Ishikawa (cell line): Measurements from ENCODE around the gene KRT38.

ENCODE experiments used
- CEBPB ChIP-seq: IDR thresholded peaks from 2 replicates; pipeline ENCODE4 v1.6.1; 2012
- EGR1 ChIP-seq: IDR thresholded peaks from 2 replicates; pipeline ENCODE4 v1.6.1; 2012
- EP300 ChIP-seq: IDR thresholded peaks from 2 replicates; pipeline ENCODE4 v1.6.1; 2012; ENCODE audit warnings: borderline replicate concordance
- RAD21 ChIP-seq: IDR thresholded peaks from 2 replicates; pipeline ENCODE4 v1.6.1; 2012; ENCODE audit warnings: low read depth
- TCF12 ChIP-seq: IDR thresholded peaks from 2 replicates; pipeline ENCODE4 v1.6.1; 2012; ENCODE audit warnings: low read depth
- YY1 ChIP-seq: IDR thresholded peaks from 2 replicates; pipeline ENCODE4 v1.6.1; 2012; ENCODE audit warnings: low read depth
- TF ChIP-seq, protein P1 (sequence below): IDR thresholded peaks from 2 replicates; pipeline ENCODE4 v1.6.1; 2012; ENCODE audit warnings: low read depth, mild to moderate bottlenecking
- TF ChIP-seq, protein P2 (sequence below): IDR thresholded peaks from 2 replicates; pipeline ENCODE4 v1.6.1; 2012
- TF ChIP-seq, protein P3 (sequence below): IDR thresholded peaks from 2 replicates; pipeline ENCODE4 v1.6.1; 2012

DNA sequence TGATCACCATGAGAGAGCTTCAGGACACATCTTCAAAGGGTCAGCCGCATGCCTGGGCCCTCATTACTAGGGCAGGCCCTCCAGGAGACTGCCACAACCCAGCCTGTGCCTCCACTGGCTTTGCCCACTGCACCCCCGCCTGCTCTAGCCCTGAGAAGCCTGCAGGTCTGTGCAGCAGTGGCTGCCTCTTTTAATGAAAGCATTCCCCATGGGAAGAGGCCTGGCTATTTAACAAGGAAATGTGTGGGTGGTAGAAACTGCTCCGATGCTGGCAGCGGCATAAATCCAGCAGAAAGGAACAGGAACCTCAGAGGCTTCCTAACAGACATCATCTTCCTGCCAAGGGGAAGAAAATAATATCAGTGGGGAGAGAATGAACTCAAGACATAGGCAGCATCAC is 26.8 kb upstream of the KRT38 start:
- TF ChIP-seq EP300 (no peak), TCF12 (no peak), EGR1 (no peak), YY1 (no peak), CEBPB (no peak), RAD21 (no peak)
- TF ChIP-seq, protein P1, sequence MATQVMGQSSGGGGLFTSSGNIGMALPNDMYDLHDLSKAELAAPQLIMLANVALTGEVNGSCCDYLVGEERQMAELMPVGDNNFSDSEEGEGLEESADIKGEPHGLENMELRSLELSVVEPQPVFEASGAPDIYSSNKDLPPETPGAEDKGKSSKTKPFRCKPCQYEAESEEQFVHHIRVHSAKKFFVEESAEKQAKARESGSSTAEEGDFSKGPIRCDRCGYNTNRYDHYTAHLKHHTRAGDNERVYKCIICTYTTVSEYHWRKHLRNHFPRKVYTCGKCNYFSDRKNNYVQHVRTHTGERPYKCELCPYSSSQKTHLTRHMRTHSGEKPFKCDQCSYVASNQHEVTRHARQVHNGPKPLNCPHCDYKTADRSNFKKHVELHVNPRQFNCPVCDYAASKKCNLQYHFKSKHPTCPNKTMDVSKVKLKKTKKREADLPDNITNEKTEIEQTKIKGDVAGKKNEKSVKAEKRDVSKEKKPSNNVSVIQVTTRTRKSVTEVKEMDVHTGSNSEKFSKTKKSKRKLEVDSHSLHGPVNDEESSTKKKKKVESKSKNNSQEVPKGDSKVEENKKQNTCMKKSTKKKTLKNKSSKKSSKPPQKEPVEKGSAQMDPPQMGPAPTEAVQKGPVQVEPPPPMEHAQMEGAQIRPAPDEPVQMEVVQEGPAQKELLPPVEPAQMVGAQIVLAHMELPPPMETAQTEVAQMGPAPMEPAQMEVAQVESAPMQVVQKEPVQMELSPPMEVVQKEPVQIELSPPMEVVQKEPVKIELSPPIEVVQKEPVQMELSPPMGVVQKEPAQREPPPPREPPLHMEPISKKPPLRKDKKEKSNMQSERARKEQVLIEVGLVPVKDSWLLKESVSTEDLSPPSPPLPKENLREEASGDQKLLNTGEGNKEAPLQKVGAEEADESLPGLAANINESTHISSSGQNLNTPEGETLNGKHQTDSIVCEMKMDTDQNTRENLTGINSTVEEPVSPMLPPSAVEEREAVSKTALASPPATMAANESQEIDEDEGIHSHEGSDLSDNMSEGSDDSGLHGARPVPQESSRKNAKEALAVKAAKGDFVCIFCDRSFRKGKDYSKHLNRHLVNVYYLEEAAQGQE = no peak
- TF ChIP-seq, protein P2, sequence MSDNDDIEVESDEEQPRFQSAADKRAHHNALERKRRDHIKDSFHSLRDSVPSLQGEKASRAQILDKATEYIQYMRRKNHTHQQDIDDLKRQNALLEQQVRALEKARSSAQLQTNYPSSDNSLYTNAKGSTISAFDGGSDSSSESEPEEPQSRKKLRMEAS = no peak
- TF ChIP-seq, protein P3, sequence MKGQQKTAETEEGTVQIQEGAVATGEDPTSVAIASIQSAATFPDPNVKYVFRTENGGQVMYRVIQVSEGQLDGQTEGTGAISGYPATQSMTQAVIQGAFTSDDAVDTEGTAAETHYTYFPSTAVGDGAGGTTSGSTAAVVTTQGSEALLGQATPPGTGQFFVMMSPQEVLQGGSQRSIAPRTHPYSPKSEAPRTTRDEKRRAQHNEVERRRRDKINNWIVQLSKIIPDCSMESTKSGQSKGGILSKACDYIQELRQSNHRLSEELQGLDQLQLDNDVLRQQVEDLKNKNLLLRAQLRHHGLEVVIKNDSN = no peak
